Hypothalamus (tissue), 51 donors: ENCODE results near the gene GFOD2.

Experiments
- DNase-seq, 51 donors: peaks; one replicate each; lab custom pipeline; 2025; lab: John Stamatoyannopoulos, UW

GFOD2 gene

GRCh38 chr16:67733734-67734470 lies 14.8 kb upstream of the GFOD2 start:
- no peak for DNase-seq

GRCh38 chr16:67731753-67732095 lies 12.6 kb upstream of the GFOD2 start:
- no peak for DNase-seq

- no peak for DNase-seq
These were observed 12.1 kb upstream of the GFOD2 start for GRCh38 chr16:67731071-67731752.

GRCh38 chr16:67730326-67730725 lies 11.2 kb upstream of the GFOD2 start:
- DNase-seq, result no peak

GRCh38 chr16:67729636-67730248 lies 10.6 kb upstream of the GFOD2 start:
- DNase-seq, result no peak

- DNase-seq, result no peak
These were observed 8.7 kb upstream of the GFOD2 start for GRCh38 chr16:67727521-67728485.

- no peak for DNase-seq
These were observed 7.3 kb upstream of the GFOD2 start for GRCh38 chr16:67726106-67727034.

GRCh38 chr16:67723911-67724305 lies 4.8 kb upstream of the GFOD2 start:
- no peak for DNase-seq

GRCh38 chr16:67723151-67723910 lies 4.2 kb upstream of the GFOD2 start:
- DNase-seq, result no peak

- DNase-seq, result peak in 1 of 51 donors; percentile 6
These were observed 1.1 kb upstream of the GFOD2 start for GRCh38 chr16:67720236-67720635.

- DNase-seq, result peak in 39 of 51 donors; percentile 4 to 76 (median 31)
These were observed 645 bp upstream of the GFOD2 start for GRCh38 chr16:67719778-67720144.

- peak in 4 of 51 donors; percentile 5 to 41 (median 21) for DNase-seq
These were observed 458 bp downstream of the GFOD2 start for GRCh38 chr16:67718668-67719047.

- no peak for DNase-seq
These were observed 3.0 kb downstream of the GFOD2 start for GRCh38 chr16:67716097-67716496.

- no peak for DNase-seq
These were observed 4.6 kb downstream of the GFOD2 start for GRCh38 chr16:67714522-67714921.

GRCh38 chr16:67713647-67714273 lies 5.4 kb downstream of the GFOD2 start:
- no peak for DNase-seq

- no peak for DNase-seq
These were observed 8.5 kb downstream of the GFOD2 start for GRCh38 chr16:67710607-67711006.

GRCh38 chr16:67709050-67709449 lies 10.1 kb downstream of the GFOD2 start:
- no peak for DNase-seq

GRCh38 chr16:67708368-67708771 lies 10.7 kb downstream of the GFOD2 start:
- no peak for DNase-seq

GRCh38 chr16:67707790-67708189 lies 11.3 kb downstream of the GFOD2 start:
- no peak for DNase-seq
